ENCODE data around the gene INPP5J.

The INPP5J gene

DNA sequence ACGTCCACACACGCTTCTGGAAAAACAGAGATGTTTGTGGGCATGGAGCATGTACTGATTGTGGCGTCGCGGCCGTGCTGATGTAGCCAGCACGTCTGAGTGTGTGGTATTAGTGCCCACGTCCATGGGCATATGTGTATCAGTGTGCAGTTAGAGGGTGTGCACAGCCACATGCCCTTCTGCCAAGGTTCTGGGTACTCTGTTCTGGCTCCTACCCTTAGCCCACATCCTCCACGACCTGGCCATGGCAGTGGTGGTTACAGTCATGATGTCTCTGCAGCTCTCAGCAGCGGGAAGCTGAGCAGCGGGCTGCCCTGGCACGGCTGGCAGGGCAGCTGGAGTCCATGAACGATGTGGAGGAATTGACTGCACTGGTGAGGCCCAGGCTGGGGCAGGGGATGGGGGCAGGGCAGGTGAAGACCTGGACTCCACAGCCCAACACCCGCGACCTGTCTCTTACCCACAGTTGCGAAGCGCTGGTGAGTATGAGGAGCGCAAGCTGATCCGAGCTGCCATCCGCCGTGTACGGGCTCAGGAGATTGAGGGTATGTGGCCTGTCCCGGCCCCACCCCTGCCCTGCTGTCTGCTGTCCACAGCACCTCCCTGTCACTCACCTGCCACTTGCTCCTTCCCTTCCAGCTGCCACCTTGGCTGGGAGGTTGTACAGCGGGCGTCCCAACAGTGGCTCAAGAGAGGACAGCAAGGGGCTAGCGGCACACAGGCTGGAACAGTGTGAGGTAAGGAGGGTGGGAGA lies 34.4 kb upstream of the INPP5J start:
- in situ Hi-C loops (cut with MboI; ENCODE audit: low sequenced_read_pairs): no loop called here

DNA sequence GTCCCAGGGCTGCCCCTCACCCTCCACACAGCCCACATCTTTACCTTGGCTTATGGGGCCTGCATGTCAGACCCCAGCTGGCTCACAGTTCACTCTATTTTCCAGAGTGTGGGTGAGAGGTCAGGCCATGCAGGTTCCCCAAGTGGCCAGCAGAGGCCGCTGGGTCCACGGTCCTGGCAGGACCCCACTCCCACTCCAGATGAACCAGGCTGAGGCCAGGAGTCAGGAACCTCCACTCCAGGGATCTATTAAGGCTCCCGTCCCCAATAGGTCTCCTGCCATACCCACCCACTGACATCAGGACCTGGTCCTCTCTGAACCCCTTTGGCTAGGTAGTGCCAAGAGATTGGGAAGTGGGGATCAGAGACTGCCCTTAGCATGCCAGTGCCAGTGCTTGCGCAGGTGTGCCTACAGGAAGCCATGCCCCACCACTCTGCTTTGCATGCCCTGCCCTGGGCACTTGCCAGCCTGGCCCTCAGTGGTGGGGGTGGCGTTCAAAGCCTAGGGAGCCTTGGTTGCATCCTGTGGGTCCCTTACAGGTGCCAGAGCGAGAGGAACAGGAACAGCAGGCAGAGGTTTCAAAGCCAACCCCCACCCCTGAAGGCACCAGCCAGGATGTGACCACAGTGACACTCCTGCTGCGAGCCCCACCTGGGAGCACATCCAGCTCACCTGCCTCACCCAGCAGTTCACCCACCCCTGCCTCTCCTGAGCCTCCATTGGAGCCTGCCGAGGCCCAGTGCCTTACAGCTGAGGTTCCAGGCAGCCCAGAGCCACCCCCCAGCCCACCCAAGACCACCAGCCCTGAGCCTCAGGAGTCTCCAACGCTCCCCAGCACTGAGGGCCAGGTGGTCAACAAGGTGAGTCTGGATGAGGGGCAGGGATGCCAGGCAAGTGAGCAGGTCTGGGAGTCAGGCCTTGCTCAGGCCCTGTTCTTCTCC lies 33.3 kb upstream of the INPP5J start:
- in situ Hi-C loops (cut with MboI; ENCODE audit: low sequenced_read_pairs): loop anchor here (10.0 kb wide), 1 partner anchor 55 kb away; the partner anchor contains the start of gene PLA2G3

DNA sequence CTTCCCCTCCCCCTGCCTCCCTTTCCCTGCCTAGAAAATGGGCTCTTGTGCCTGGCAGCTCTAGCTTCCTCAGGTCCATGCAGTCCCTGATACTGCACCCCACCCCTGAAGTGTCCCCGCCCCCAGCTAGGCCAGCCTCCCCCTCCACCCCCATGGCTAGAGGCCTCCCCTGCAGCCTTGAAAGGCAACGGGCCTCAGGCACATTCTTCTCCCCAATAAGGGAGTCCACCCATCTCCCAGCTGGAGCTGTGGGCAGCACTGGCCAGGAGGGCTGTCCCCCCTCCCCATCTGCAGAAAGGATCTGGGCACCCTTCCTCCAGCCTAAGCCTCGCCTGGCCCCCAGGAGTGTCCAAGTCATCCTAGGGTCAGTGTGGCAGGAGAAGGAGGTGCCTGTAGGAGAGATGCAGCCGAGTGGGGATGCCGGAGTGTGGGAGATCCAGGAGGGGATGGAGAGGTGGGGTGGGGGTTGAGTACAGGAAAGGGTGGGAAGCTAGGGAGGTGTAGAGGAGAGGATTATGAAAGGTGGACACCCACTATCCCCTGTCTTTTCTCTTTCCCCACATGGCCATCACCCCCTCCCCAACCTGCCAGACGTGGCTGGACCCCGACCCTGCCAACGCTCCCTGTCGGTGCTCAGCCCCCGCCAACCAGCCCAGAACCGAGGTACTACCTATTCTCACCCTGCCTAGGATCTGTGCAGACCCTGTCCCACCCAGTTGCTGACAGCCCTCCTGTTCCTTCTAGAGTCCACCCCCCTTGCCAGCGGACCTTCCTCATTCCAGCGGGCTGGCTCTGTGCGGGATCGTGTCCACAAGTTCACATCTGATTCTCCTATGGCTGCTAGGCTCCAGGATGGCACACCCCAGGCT lies 32.3 kb upstream of the INPP5J start:
- in situ Hi-C loops (cut with MboI; ENCODE audit: low sequenced_read_pairs): loop anchor here (10.0 kb wide), 1 partner anchor 54 kb away; the partner anchor contains the start of gene PLA2G3

DNA sequence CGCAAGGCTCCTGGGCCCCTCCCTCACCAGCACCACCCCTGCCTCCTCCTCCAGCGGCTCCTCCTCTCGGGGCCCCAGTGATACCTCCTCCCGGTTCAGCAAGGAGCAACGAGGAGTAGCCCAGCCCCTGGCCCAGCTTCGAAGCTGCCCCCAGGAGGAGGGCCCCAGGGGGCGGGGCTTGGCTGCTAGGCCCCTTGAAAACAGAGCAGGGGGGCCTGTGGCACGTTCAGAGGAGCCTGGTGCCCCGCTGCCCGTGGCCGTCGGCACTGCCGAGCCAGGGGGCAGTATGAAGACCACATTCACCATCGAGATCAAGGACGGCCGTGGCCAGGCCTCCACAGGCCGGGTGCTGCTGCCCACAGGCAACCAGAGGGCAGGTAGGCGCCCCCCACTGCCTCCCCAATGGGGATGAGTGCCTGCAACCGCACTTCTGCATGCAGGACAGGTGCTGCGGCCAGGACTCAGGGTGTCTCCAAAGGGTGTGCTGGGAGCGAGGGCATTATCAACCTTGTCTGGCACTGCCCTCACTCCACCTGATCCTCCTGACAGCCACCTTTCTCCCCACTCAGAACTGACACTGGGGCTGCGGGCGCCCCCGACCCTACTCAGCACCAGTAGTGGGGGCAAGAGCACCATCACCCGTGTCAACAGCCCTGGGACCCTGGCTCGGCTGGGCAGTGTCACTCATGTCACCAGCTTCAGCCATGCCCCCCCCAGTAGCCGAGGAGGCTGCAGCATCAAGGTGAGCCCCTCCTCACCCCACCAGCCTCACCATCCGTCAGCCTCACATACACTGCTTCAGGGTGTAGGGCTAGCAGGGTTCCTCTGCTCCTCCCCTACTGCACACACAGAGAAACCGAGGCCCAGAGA lies 31.4 kb upstream of the INPP5J start:
- in situ Hi-C loops (cut with MboI; ENCODE audit: low sequenced_read_pairs): loop anchor here (10.0 kb wide), 1 partner anchor 53 kb away; the partner anchor contains the start of gene PLA2G3

DNA sequence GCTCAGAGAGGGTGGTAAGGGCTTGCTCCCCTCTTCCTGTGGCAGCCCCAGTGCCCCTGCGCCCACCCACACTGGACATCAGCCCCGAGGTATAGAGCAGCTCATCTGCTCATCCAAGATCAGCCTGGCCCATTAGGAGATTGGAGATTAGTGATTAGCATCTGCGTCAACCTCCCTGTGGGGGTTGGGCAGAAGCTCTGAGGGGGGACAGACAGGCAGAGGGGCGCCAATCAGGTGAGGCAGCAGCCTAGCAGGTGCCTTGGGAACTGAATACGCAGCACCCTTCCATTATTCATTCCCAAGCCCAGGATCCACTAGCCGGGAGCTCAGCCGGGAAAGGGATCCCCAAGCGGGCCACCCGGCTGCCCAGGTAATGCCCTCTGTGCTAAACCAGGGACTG lies 30.6 kb upstream of the INPP5J start:
- in situ Hi-C loops (cut with MboI; ENCODE audit: low sequenced_read_pairs): loop anchor here (10.0 kb wide), 1 partner anchor 53 kb away; the partner anchor contains the start of gene PLA2G3

DNA sequence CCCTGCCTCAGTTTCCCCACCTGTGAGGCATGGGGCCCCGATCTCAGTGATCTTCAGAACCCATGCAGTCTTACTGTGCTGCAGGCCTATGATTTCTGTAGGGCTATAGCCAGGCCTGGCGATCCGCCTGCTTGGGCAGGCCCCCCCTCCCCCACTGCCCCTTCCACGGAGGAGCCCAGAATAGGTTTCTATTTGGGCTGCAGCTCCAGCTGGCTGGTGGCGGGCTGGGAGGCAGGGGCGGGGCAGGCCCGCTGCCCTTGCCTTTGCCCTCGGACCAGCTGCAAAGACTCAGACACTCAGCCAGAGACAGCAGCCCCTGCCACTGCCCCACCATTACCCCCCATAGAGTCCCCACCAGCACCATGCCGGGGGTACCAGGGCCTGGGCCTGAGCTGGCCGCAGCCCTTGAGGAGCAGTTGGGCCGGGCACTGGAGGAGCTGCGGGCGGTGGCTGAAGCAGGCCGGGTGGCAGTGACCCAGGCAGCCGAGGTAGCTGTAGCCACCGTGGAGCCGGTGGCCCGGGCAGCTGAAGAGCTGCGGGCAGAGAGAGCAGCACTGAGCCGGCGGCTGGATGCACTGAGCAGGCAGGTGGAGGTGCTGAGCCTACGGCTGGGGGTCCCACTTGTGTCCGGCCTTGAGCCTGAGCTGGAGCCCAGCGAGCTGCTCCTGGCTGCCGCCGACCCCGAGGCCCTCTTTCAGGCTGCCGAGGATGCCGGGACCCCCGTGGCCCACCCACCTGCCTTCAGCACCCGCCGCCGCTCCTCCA lies 29.5 kb upstream of the INPP5J start:
- in situ Hi-C loops (cut with MboI; ENCODE audit: low sequenced_read_pairs): loop anchor here (10.0 kb wide), 1 partner anchor 52 kb away; the partner anchor contains the start of gene PLA2G3

DNA sequence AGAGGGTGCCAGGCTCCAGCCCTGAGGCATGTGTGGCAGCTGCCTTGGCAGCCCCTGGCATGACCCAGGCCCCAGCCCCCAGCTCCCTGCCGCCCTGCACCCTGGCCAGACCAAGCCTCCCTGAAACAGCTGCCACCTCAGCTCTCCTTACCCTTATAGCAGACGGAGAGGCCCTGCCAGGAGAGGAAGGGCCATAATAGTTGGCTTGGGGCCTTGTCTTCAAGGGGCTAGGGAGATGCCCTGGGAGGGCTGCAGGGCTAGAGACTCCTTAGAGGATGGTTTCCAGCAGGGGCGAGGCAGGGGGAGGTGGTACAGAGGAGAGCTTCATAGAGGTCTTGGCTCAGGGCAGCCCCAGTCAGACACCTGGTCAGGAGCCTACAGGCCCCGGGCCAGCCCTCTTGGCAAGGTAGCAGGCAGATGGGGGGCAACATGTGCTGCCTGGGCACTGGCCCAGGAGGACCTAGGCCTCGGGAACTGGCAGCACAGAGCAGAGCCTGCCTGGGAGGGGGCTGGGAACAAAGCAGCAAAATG lies 28.7 kb upstream of the INPP5J start:
- in situ Hi-C loops (cut with MboI; ENCODE audit: low sequenced_read_pairs): loop anchor here (10.0 kb wide), 1 partner anchor 51 kb away; the partner anchor contains the start of gene PLA2G3

DNA sequence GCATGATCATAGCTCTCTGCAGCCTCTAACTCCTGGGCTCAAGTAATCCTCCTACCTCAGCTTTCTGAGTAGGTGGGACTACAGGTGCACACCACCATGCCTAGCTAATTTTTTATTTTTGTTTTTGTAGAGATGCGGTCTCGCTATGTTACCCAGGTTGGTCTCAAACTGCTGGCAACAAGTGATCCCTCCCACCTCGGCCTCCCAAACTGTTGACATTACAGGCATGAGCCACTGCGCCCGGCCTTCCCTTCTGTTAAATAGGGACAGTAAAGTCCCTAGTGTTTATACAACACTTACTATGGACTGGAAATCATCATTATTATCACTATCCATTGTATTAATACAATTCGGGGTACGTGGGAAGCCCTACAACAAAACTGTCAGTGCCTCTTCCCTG lies 28.0 kb upstream of the INPP5J start:
- in situ Hi-C loops (cut with MboI; ENCODE audit: low sequenced_read_pairs): loop anchor here (10.0 kb wide), 1 partner anchor 50 kb away; the partner anchor contains the start of gene PLA2G3

DNA sequence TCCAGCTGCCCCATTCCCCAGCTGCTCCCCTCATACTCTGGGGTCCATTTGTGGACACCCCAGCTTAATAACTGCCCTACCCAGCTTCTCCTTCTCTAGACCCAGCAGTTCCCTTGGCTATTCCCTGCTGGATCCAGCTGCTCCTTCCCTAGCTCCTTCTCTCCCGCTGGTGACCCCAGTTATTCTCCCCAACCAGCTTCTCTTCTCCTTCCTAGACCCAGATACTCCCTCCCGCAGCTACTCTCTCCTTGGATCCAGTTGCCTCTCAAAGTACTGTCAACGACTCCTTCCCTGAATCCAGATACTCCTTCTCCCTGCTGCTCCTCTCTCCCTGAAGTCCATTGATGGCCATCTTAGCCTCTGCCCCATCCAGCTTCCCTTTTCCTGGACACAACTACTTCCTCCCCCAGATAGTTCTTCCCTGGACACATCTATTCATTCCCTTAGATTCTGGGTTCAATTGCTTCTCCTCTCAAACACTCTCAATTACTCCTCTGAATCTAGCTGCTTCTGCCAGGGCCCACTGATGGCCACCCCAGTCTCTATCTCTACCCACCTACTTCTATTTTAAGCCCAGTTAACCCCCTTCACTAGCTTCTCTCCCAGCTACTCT lies 27.0 kb upstream of the INPP5J start:
- in situ Hi-C loops (cut with MboI; ENCODE audit: low sequenced_read_pairs): loop anchor here (10.0 kb wide), 1 partner anchor 49 kb away; the partner anchor contains the start of gene PLA2G3

DNA sequence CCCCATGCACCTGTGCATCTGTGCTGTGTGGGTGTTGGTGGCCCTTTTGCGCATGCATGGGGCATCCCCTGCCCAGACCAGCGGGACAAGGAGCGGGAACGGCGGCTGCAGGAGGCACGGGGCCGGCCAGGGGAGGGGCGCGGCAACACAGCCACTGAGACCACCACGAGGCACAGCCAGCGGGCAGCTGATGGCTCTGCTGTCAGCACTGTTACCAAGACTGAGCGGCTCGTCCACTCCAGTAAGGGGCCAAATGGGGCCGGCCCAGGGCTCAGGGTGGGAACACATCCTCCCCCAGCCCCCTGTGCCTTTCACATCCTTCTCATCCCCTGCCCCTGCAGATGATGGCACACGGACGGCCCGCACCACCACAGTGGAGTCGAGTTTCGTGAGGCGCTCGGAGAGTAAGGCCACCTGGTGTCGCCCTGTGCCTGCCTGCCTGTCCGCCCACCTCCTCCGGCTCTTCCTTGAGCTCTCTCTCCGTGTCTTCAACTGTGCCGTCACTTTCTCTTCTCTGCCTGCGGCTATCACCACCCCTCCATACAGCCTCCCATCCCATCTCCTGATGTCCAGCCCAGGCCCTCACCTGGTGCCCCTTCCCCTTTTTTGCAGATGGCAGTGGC lies 26.0 kb upstream of the INPP5J start:
- in situ Hi-C loops (cut with MboI; ENCODE audit: low sequenced_read_pairs): loop anchor here (10.0 kb wide), 1 partner anchor 48 kb away; the partner anchor contains the start of gene PLA2G3

DNA sequence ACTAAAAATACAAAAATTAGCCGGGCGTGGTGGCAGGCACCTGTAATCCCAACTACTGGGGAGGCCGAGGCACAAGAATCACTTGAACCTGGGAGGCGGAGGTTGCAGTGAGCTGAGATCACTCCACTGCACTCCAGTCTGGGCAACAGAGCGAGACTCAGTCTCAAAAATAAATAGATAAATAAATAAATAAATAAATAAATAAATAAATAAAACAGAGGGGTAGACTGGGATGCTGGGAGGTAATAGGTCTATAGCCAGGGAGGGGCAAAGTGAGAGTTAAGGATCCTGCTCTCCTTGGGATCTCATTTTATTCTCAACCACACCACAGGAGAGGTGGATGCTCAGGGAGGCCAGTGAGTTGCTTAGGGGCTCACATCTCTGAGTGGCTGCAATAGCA lies 25.2 kb upstream of the INPP5J start:
- in situ Hi-C loops (cut with MboI; ENCODE audit: low sequenced_read_pairs): loop anchor here (10.0 kb wide), 1 partner anchor 47 kb away; the partner anchor contains the start of gene PLA2G3

DNA sequence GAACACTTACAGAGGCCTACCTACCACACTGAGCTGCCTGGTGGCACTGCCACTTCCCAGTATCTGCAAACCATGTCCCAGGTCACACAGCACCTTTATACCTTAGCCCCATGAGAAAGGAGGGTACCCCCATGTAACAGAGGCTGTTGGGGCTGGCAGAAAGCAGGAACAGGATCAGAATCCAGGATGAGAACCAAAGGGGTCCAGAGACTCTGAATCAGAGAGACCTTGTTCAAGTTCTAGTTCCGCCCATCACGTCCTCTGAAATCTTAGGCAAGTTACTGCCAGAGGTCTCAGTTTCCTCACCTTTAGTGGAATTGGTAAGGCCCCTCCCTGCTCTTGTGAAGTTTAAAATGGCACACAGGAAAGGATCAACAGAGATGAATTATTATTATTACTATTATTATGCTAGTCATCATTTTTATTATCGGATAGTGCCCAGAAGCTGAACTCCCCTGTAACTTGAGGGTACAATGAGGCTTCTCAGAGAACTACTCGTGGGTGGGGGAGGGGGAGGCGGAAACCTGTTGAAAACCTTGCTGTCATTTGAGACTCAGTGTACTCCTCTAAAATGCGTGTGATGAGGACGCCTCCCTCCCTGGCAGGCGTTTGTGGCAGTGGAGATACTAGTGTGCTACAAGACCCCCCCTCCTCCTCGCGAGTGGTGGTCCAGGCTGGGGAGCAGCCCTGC lies 24.7 kb upstream of the INPP5J start:
- in situ Hi-C loops (cut with MboI; ENCODE audit: low sequenced_read_pairs): loop anchor here (10.0 kb wide), 1 partner anchor 47 kb away; the partner anchor contains the start of gene PLA2G3

DNA sequence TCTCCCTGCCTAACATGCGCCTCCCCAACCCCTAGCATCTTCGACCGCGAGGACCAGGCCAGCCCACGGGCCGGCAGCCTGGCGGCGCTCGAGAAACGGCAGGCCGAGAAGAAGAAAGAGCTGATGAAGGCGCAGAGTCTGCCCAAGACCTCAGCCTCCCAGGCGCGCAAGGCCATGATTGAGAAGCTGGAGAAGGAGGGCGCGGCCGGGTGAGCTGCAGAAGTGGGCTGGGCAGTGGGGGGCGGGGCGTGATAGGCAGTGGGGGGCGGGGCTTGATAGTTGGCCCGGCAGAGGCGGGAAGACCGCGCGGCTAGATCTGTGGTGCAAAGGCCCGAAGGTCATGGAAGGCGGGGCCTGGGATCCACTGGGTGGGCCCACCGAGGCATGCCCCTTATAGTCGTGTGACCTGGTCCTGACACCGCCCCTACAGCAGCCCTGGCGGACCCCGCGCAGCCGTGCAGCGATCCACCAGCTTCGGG lies 24.1 kb upstream of the INPP5J start:
- in situ Hi-C loops (cut with MboI; ENCODE audit: low sequenced_read_pairs): loop anchor here (10.0 kb wide), 1 partner anchor 46 kb away; the partner anchor contains the start of gene PLA2G3

DNA sequence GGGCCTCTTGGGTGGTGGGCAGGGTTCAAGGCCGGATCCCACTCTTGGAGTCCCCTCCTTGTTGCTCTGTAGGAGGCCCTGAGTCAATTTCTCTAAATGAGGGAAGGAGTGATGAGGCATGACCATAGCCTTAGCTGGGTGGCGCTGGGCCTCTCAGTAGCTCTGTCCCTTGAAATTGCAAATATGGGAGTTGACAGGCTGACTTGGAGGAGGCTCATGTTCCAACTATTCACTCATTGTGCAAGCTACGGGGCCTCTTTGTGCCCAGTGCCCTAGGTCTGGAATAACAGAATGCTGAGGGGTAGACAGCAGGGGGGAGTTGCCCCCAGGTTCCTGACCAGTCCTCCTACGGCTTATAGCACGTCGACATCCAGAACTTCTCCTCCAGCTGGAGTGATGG lies 23.4 kb upstream of the INPP5J start:
- in situ Hi-C loops (cut with MboI; ENCODE audit: low sequenced_read_pairs): loop anchor here (10.0 kb wide), 1 partner anchor 45 kb away; the partner anchor contains the start of gene PLA2G3

DNA sequence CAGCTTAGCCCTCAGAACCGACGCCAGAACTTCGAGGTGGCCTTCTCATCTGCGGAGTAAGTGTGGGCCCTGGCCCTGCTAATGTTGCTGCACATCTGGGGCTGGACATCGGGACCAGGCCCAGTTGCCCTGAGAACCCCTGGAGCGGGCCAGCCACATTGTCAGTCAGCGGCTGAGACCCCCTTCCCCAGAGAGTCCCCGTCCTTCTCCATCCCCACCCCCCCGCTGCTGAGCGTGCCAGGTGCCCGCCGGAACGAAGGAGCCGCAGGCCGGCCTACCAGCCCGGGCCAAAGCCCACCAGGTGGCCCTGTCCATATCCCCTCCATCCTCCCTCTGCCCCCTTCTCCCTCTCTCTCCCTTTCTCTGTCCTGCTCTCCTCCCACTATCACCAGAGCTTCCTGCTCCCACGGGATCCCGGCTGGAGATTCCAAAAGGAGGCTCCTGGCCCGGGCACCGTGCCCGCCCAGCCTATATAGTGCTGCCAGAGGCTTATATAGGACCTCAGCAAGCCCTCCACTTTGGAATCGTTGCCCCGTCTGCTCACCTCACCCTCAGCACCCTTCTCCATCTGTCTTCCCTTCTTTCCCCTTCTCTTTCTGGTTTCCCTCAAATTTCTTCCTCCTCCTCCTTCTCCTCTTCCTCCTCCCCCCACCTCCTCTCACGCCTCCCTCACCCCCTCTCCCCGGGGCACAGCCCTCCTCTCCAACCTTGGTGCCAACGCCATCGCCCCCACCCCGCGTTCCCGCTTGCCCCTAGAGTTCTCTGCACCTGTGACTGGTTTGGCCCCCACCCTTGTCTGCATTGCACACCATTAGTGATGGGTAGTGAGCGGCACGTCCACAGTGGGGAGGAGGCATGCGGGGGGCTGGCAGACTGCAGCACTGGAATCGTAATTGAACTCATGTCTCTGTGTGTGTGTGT lies 22.7 kb upstream of the INPP5J start:
- in situ Hi-C loops (cut with MboI; ENCODE audit: low sequenced_read_pairs): loop anchor here (10.0 kb wide), 1 partner anchor 45 kb away; the partner anchor contains the start of gene PLA2G3
